MG63 (cell line): ENCODE results near the gene YES1. TPM values are rescaled to one million over a fixed set of nuclear protein-coding genes. Genes with fewer than 3 reads are reported as not detected.

Experiments
- DNase-seq: peaks from one replicate; pipeline ENCODE4 v3.0.0-alpha.2; 2020
- H3K27me3 ChIP-seq: fragments of 250-450 bp; sonication (Bioruptor Pico); 2 replicates; pipeline ENCODE4 v1.5.1; 2020; ENCODE audit warnings: mild to moderate bottlenecking, moderate library complexity
- H3K36me3 ChIP-seq: fragments of 250-450 bp; sonication (Bioruptor Pico); 2 replicates; pipeline ENCODE4 v1.5.1; 2020; ENCODE audit warnings: mild to moderate bottlenecking, moderate library complexity
- H3K4me3 ChIP-seq: fragments of 250-450 bp; sonication (Bioruptor Pico); 2 replicates; pipeline ENCODE4 v1.5.1; 2020; ENCODE audit warnings: mild to moderate bottlenecking, moderate library complexity
- H3K9me3 ChIP-seq: fragments of 250-450 bp; sonication (Bioruptor Pico); 2 replicates; pipeline ENCODE4 v1.5.1; 2020; ENCODE audit warnings: mild to moderate bottlenecking, moderate library complexity
- total RNA-seq: library from RNA; depleted of rRNA; stranded (reverse); fragments of >200 nt; shearing (Covaris generic); gene quantifications from 2 replicates; pipeline ENCODE4 v1.2.3, GENCODE V29; 2014; ENCODE audit warnings: low replicate concordance

The YES1 gene
- total RNA-seq, 1 experiment from 2014 or later = 68.5 TPM

GRCh38 chr18:715626-716025, 96.4 kb downstream of the YES1 start:
- Histone ChIP-seq H3K4me3 (no peak overlapping the region), H3K36me3 (no peaks in the 10 kb centered on the region; the same call in 1 of the 2 replicates), H3K27me3 (no peaks in the 10 kb centered on the region), H3K9me3 (peaks cover 6% of the 10 kb centered on the region; the same call in 1 of the 2 replicates)
- DNase-seq = peak; percentile 66

DNA sequence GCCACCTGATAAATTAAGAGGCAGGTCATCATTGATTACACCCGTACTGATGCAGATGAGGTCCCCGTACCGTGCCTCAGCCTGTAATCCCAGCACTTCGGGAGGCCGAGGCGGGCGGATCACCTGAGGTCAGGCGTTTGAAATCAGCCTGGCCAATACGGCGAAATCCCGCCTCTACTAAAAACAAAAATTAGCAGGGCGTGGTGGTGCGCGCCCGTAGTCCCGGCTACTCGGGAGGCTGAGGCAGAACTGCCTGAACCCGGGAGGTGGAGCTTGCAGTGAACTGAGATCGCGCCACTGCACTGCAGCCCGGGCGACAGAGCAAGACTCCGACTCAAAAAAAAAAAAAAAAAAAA, 98.9 kb downstream of the YES1 start:
- no peak overlapping the region for H3K4me3 ChIP-seq

GRCh38 chr18:712401-713134, 99.5 kb downstream of the YES1 start, which contains the start of gene ENOSF1:
TSS of gene ENOSF1 (minus strand) at chr18:712630. CDS start at chr18:712587, 43 bp downstream.
- no peaks in the 10 kb centered on the region for H3K27me3 ChIP-seq
- peaks cover 6% of the 10 kb centered on the region; the same call in 1 of the 2 replicates for H3K9me3 ChIP-seq
- DNase-seq = peak; percentile 73
- no peaks in the 10 kb centered on the region for H3K36me3 ChIP-seq
- H3K4me3 ChIP-seq = peak within 1 kb of the TSS; percentile 66

More for the DNA sequence above, 98.9 kb downstream of the YES1 start:
- no peak for DNase-seq
- H3K36me3 ChIP-seq = no peaks in the 10 kb centered on the region; the same call in 1 of the 2 replicates
- H3K9me3 ChIP-seq = peaks cover 6% of the 10 kb centered on the region; the same call in 1 of the 2 replicates
- H3K27me3 ChIP-seq = no peaks in the 10 kb centered on the region

GRCh38 chr18:711657-712400, 100.2 kb downstream of the YES1 start:
- Histone ChIP-seq H3K27me3 (no peaks in the 10 kb centered on the region), H3K4me3 (peak overlapping the region; percentile 66), H3K36me3 (no peaks in the 10 kb centered on the region), H3K9me3 (peaks cover 6% of the 10 kb centered on the region; the same call in 1 of the 2 replicates)
- peak; percentile 56 for DNase-seq

GRCh38 chr18:711310-711656, 100.8 kb downstream of the YES1 start:
- peaks cover 6% of the 10 kb centered on the region; the same call in 1 of the 2 replicates for H3K9me3 ChIP-seq
- peak overlapping the region; percentile 66 for H3K4me3 ChIP-seq
- DNase-seq = no peak
- H3K36me3 ChIP-seq = no peaks in the 10 kb centered on the region
- H3K27me3 ChIP-seq = no peaks in the 10 kb centered on the region

GRCh38 chr18:710418-711300, 101.4 kb downstream of the YES1 start:
- peak overlapping the region; percentile 66; the same call in 1 of the 2 replicates for H3K4me3 ChIP-seq
- DNase-seq = no peak

DNA sequence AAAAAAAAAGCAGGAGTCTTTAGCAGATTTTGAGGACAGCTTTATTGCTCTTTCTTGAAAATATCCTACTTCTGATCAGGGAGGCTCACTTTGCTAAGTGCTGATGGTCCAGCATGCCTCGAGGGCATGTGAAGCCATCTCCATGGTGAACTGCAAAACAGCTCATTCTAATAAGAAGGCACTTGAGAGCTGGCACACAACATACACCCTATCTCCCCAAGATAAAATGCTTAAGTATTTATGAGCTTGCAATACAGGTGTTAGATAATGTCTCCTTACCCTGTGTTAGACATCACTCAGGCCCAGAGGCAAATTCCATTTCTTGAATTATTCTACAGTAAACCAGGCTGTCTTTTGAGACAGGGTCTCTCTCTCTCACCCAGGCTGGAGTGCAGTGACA, 102.3 kb downstream of the YES1 start:
- DNase-seq = no peak
- no peaks in the 10 kb centered on the region for H3K27me3 ChIP-seq
- H3K4me3 ChIP-seq = no peak overlapping the region
- no peaks in the 10 kb centered on the region for H3K36me3 ChIP-seq
- peaks cover 6% of the 10 kb centered on the region; the same call in 1 of the 2 replicates for H3K9me3 ChIP-seq

More at GRCh38 chr18:710418-711300, 101.4 kb downstream of the YES1 start:
- no peaks in the 10 kb centered on the region for H3K36me3 ChIP-seq
- H3K27me3 ChIP-seq = no peaks in the 10 kb centered on the region
- H3K9me3 ChIP-seq = peaks cover 6% of the 10 kb centered on the region; the same call in 1 of the 2 replicates

DNA sequence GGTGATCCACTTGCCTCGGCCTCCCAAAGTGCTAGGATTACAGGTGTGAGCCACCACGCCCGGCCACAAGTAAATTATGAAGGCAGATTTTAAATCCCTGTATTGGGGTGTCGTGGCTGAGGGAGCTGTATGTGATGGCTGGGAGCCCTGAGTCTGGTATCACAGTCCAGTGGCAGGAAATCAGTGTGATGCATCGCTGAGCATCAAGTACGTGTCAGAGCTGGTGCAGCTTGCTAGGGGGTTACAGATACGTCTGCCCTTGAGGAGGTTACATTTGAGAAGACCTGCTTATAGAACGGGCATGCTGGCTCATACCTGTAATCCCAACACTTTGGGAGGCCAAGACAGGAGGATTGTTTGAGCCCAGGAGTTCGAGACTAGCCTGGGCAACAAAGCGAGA, 103.9 kb downstream of the YES1 start:
- Histone ChIP-seq H3K4me3 (no peak overlapping the region), H3K36me3 (no peaks in the 10 kb centered on the region), H3K27me3 (no peaks in the 10 kb centered on the region), H3K9me3 (0 out of 2 replicates have a peak, but pooled peaks cover 2% of the 10 kb centered on the region)
- no peak for DNase-seq

- no peaks in the 10 kb centered on the region for H3K9me3 ChIP-seq
- no peaks in the 10 kb centered on the region for H3K36me3 ChIP-seq
- no peak overlapping the region for H3K4me3 ChIP-seq
- DNase-seq = no peak
- no peaks in the 10 kb centered on the region for H3K27me3 ChIP-seq
Measured at GRCh38 chr18:706405-706804, 105.6 kb downstream of the YES1 start.

- Histone ChIP-seq H3K4me3 (no peak overlapping the region), H3K27me3 (no peaks in the 10 kb centered on the region), H3K9me3 (no peaks in the 10 kb centered on the region), H3K36me3 (no peaks in the 10 kb centered on the region)
- DNase-seq = peak; percentile 23
Measured at GRCh38 chr18:703213-703967, 108.7 kb downstream of the YES1 start.

DNA sequence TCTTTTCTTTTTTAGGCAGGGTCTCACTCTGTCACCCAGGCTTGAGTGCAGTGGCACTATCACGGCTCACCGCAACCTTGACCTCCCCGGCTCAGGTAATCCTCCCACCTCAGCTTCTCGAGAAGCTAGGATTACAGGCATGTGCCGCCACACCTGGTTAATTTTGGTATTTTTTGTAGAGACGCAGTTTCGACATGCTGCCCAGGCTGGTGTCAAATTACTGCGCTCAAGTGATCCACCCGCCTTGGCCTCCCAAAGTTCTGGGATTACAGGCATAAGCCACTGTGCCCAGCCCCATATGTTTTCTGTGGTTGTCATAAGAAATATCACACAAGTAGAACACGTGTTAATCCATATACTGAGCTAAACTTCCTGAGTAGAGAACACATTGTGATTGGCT, 114.2 kb downstream of the YES1 start:
- H3K27me3 ChIP-seq = no peaks in the 10 kb centered on the region
- no peak for DNase-seq

GRCh38 chr18:697012-697411, 115.0 kb downstream of the YES1 start:
- peaks cover 2% of the 10 kb centered on the region; the same call in 1 of the 2 replicates for H3K36me3 ChIP-seq
- no peak overlapping the region for H3K4me3 ChIP-seq
- H3K27me3 ChIP-seq = no peaks in the 10 kb centered on the region
- H3K9me3 ChIP-seq = no peaks in the 10 kb centered on the region
- DNase-seq = no peak

More for the DNA sequence above, 114.2 kb downstream of the YES1 start:
- Histone ChIP-seq H3K9me3 (no peaks in the 10 kb centered on the region), H3K36me3 (peaks cover 2% of the 10 kb centered on the region; the same call in 1 of the 2 replicates), H3K4me3 (no peak overlapping the region)

GRCh38 chr18:693466-694187, 118.4 kb downstream of the YES1 start:
- Histone ChIP-seq H3K27me3 (no peaks in the 10 kb centered on the region), H3K4me3 (no peak overlapping the region), H3K9me3 (no peaks in the 10 kb centered on the region), H3K36me3 (peaks cover 2% of the 10 kb centered on the region; the same call in 1 of the 2 replicates)
- DNase-seq = no peak

DNA sequence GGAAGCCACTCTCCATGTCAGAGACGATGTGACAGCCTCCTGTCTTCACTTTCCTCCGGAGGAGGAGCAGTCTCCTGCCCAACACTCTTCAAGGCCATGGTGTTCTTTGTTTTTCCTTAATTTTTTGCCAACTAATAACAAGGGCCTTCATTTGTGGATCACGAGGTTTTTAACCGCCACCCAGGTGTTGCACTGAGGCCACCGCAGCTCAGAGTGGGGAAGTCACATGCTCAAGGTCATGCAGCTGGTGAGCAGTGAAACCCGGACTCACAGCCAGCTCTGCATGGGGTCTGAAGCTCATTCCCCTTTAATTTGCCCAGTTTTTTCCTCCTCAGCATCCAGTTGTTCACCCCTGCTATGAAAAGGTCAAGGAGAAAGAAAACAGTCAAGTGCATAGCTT, 119.2 kb downstream of the YES1 start:
- Histone ChIP-seq H3K9me3 (no peaks in the 10 kb centered on the region), H3K4me3 (no peak overlapping the region), H3K27me3 (no peaks in the 10 kb centered on the region), H3K36me3 (no peaks in the 10 kb centered on the region)
- no peak for DNase-seq

DNA sequence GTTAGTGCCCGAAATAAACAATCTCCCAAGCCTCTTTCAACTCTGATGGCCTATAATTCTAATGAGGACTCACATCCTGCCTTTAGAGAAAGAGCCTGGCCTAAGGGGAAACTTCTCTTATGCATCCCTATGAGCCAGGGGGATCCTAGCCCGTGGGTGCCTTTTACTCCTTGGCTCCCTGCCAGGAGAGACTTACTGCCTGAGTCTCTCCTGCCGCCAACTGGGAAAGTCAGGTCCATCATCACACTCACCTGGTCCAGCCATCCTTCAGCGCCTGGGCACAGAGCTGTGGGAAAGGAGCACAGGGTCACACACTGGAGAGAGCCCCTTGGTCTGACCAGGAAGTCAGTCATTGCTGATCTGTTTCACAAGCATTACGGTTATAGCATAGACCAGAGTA, 123.7 kb downstream of the YES1 start:
- DNase-seq = no peak
- H3K27me3 ChIP-seq = no peaks in the 10 kb centered on the region
- no peak overlapping the region for H3K4me3 ChIP-seq
- H3K9me3 ChIP-seq = no peaks in the 10 kb centered on the region
- H3K36me3 ChIP-seq = no peaks in the 10 kb centered on the region
